ENCODE data around the gene ALDH3A2. TPM values are rescaled to one million over a fixed set of nuclear protein-coding genes. Genes with fewer than 3 reads are reported as not detected.

ALDH3A2 gene
- total RNA-seq, 1 experiment from 2014 or later: 45.2 TPM

GRCh38 chr17:19705771-19706770 is 57.5 kb downstream of the ALDH3A2 start:
- no peak for DNase-seq (ENCODE audit: low read depth, low spot score)
- in situ Hi-C loops (cut with HindIII; ENCODE audit: low pct_unique_long_range_greater_than_20kb, low sequenced_read_pairs): no loop called here

GRCh38 chr17:19706791-19707727 is 58.5 kb downstream of the ALDH3A2 start:
- DNase-seq (ENCODE audit: low read depth, low spot score): no peak
- in situ Hi-C loops (cut with HindIII; ENCODE audit: low pct_unique_long_range_greater_than_20kb, low sequenced_read_pairs): no loop called here

- DNase-seq (ENCODE audit: low read depth, low spot score): no peak
- in situ Hi-C loops (cut with HindIII; ENCODE audit: low pct_unique_long_range_greater_than_20kb, low sequenced_read_pairs): no loop called here
These were observed 59.2 kb downstream of the ALDH3A2 start for GRCh38 chr17:19707728-19708221.

GRCh38 chr17:19708431-19709175 is 60.1 kb downstream of the ALDH3A2 start:
- no peak for DNase-seq (ENCODE audit: low read depth, low spot score)
- in situ Hi-C loops (cut with HindIII; ENCODE audit: low pct_unique_long_range_greater_than_20kb, low sequenced_read_pairs): no loop called here

GRCh38 chr17:19709841-19710240 is 61.3 kb downstream of the ALDH3A2 start:
- in situ Hi-C loops (cut with HindIII; ENCODE audit: low pct_unique_long_range_greater_than_20kb, low sequenced_read_pairs): no loop called here
- no peak for DNase-seq (ENCODE audit: low read depth, low spot score)

- in situ Hi-C loops (cut with HindIII; ENCODE audit: low pct_unique_long_range_greater_than_20kb, low sequenced_read_pairs): no loop called here
- DNase-seq (ENCODE audit: low read depth, low spot score): no peak
These were observed 64.0 kb downstream of the ALDH3A2 start for GRCh38 chr17:19712436-19713004.

GRCh38 chr17:19713462-19713861 is 64.9 kb downstream of the ALDH3A2 start:
- DNase-seq (ENCODE audit: low read depth, low spot score): no peak
- in situ Hi-C loops (cut with HindIII; ENCODE audit: low pct_unique_long_range_greater_than_20kb, low sequenced_read_pairs): no loop called here

- no peak for DNase-seq (ENCODE audit: low read depth, low spot score)
- in situ Hi-C loops (cut with HindIII; ENCODE audit: low pct_unique_long_range_greater_than_20kb, low sequenced_read_pairs): no loop called here
These were observed 65.4 kb downstream of the ALDH3A2 start for GRCh38 chr17:19713901-19714361.

- in situ Hi-C loops (cut with HindIII; ENCODE audit: low pct_unique_long_range_greater_than_20kb, low sequenced_read_pairs): no loop called here
- no peak for DNase-seq (ENCODE audit: low read depth, low spot score)
These were observed 66.2 kb downstream of the ALDH3A2 start for GRCh38 chr17:19714542-19715411.

GRCh38 chr17:19716108-19717030 is 67.8 kb downstream of the ALDH3A2 start, which contains the start of gene SLC47A2:
SLC47A2 (minus strand) TSS chr17:19716584; CDS start chr17:19716555, 29 bp downstream.
- in situ Hi-C loops (cut with HindIII; ENCODE audit: low pct_unique_long_range_greater_than_20kb, low sequenced_read_pairs): no loop called here
- DNase-seq (ENCODE audit: low read depth, low spot score): no peak

GRCh38 chr17:19717031-19717360 is 68.4 kb downstream of the ALDH3A2 start:
- in situ Hi-C loops (cut with HindIII; ENCODE audit: low pct_unique_long_range_greater_than_20kb, low sequenced_read_pairs): no loop called here
- no peak for DNase-seq (ENCODE audit: low read depth, low spot score)

GRCh38 chr17:19717411-19717908 is 68.9 kb downstream of the ALDH3A2 start:
- no peak for DNase-seq (ENCODE audit: low read depth, low spot score)
- in situ Hi-C loops (cut with HindIII; ENCODE audit: low pct_unique_long_range_greater_than_20kb, low sequenced_read_pairs): no loop called here

- in situ Hi-C loops (cut with HindIII; ENCODE audit: low pct_unique_long_range_greater_than_20kb, low sequenced_read_pairs): no loop called here
- DNase-seq (ENCODE audit: low read depth, low spot score): no peak
These were observed 69.6 kb downstream of the ALDH3A2 start for GRCh38 chr17:19718041-19718612.

- in situ Hi-C loops (cut with HindIII; ENCODE audit: low pct_unique_long_range_greater_than_20kb, low sequenced_read_pairs): no loop called here
- peak; percentile 44 for DNase-seq (ENCODE audit: low read depth, low spot score)
These were observed 70.2 kb downstream of the ALDH3A2 start for GRCh38 chr17:19718613-19719354.

Measured in SK-MEL-5 (cell line).